CD14-positive monocyte (primary cell): ENCODE results near the gene TARM1. TPM values are rescaled to one million over a fixed set of nuclear protein-coding genes. Genes with fewer than 3 reads are reported as not detected.
"Not testable (repeated sequence)": the region's sequence is repeated elsewhere in the genome, so short reads cannot be mapped to it uniquely, and the experiment has no call there.

Experiments
- DNase-seq, 3 donors: peaks; one replicate each; pipeline ENCODE4 v3.0.0-alpha.2; 2011 to 2022
- H2AFZ ChIP-seq: 2 replicates; pipeline ENCODE4 v1.6.0; 2012; ENCODE audit warnings: mild to moderate bottlenecking, low read depth, low read length, inconsistent platforms; ENCODE audit not compliant: insufficient read depth, poor library complexity, severe bottlenecking
- H3K27ac ChIP-seq, 2 donors: 1 replicate in 1 of 2; 2 replicates in 1 of 2; pipeline ENCODE4 v1.5.1; 2012 to 2013; ENCODE audit warnings: low read length in 2 of 2, control low read depth in 1 of 2, inconsistent platforms in 1 of 2, low read depth in 1 of 2, mild to moderate bottlenecking in 1 of 2
- H3K27me3 ChIP-seq, 2 donors: one replicate each; pipeline versions ENCODE4 v1.6.0 to v1.6.1; 2011 to 2013; ENCODE audit warnings: low read length in 2 of 2; ENCODE audit not compliant: control insufficient read depth in 2 of 2, insufficient read depth in 2 of 2
- H3K36me3 ChIP-seq, 2 donors: replicated peaks in 1 of 2; 1 replicate in 1 of 2; 2 replicates in 1 of 2; pipeline versions ENCODE4 v1.5.1 to v1.6.1; 2012 to 2013; ENCODE audit warnings: low read length in 2 of 2, control low read depth in 1 of 2, inconsistent platforms in 1 of 2, mild to moderate bottlenecking in 1 of 2; ENCODE audit not compliant: insufficient read depth in 2 of 2, control insufficient read depth in 1 of 2
- H3K4me1 ChIP-seq, 2 donors: 1 replicate in 1 of 2; 2 replicates in 1 of 2; pipeline versions ENCODE4 v1.5.1 to v1.6.1; 2012 to 2013; ENCODE audit warnings: low read length in 2 of 2, control low read depth in 1 of 2, inconsistent platforms in 1 of 2, mild to moderate bottlenecking in 1 of 2, moderate library complexity in 1 of 2; ENCODE audit not compliant: insufficient read depth in 2 of 2, control insufficient read depth in 1 of 2
- H3K4me2 ChIP-seq: replicated peaks from 2 replicates; pipeline ENCODE3; 2012; ENCODE audit warnings: low read length, moderate library complexity, mild to moderate bottlenecking; ENCODE audit not compliant: poor library complexity, severe bottlenecking; ENCODE audit errors: extremely low read depth
- H3K4me3 ChIP-seq, 3 experiments: fragments of 200-600 bp in 1 of 3; sonication (generic) in 1 of 3; replicated peaks in 1 of 3; 1 replicate in 2 of 3; 2 replicates in 1 of 3; pipeline ENCODE4 v1.5.1; 2011 to 2013; ENCODE audit warnings: low read length in 3 of 3, mild to moderate bottlenecking in 3 of 3, control low read depth in 2 of 3, low read depth in 2 of 3, inconsistent platforms in 1 of 3, moderate library complexity in 1 of 3
- H3K79me2 ChIP-seq: 2 replicates; pipeline ENCODE4 v1.6.0; 2012; ENCODE audit warnings: mild to moderate bottlenecking, control low read depth, inconsistent platforms, low read length, moderate library complexity; ENCODE audit not compliant: insufficient read depth
- H3K9ac ChIP-seq: 2 replicates; pipeline ENCODE4 v1.6.0; 2017; ENCODE audit warnings: low read length, mild to moderate bottlenecking; ENCODE audit not compliant: insufficient read depth, poor library complexity, severe bottlenecking
- H3K9me3 ChIP-seq, 2 donors: replicated peaks in 1 of 2; 1 replicate in 1 of 2; 2 replicates in 1 of 2; pipeline versions ENCODE4 v1.5.1 to v1.6.1; 2012 to 2013; ENCODE audit warnings: low read length in 2 of 2, control low read depth in 1 of 2; ENCODE audit not compliant: control insufficient read depth in 1 of 2, insufficient read depth in 1 of 2
- H4K20me1 ChIP-seq: 2 replicates; pipeline ENCODE4 v1.6.0; 2012; ENCODE audit warnings: mild to moderate bottlenecking, low read length, control low read depth, moderate library complexity; ENCODE audit not compliant: insufficient read depth
- H3K27ac Mint-ChIP-seq, 7 donors: one replicate each; pipeline ENCODE4 v1.8.0; 2020; ENCODE audit warnings: mild to moderate bottlenecking in 7 of 7, mixed read lengths in 7 of 7, moderate library complexity in 6 of 7, inconsistent platforms in 2 of 7
- H3K27me3 Mint-ChIP-seq, 3 donors: one replicate each; pipeline ENCODE4 v1.8.0; 2021 to 2022; ENCODE audit warnings: low read depth in 3 of 3, mild to moderate bottlenecking in 3 of 3, mixed read lengths in 3 of 3, moderate library complexity in 3 of 3, inconsistent platforms in 1 of 3
- H3K36me3 Mint-ChIP-seq, 2 donors: one replicate each; pipeline ENCODE4 v1.8.0; 2020; ENCODE audit warnings: mixed read lengths in 2 of 2, inconsistent platforms in 1 of 2, mild to moderate bottlenecking in 1 of 2
- H3K4me1 Mint-ChIP-seq: one replicate; pipeline ENCODE4 v1.8.0; 2020; ENCODE audit warnings: mild to moderate bottlenecking, mixed read lengths
- H3K4me3 Mint-ChIP-seq, 2 donors: one replicate each; pipeline ENCODE4 v1.8.0; 2020; ENCODE audit warnings: mild to moderate bottlenecking in 2 of 2, mixed read lengths in 2 of 2, moderate library complexity in 1 of 2
- H3K9me3 Mint-ChIP-seq, 7 donors: one replicate each; pipeline ENCODE4 v1.8.0; 2020 to 2022; ENCODE audit warnings: mixed read lengths in 7 of 7, mild to moderate bottlenecking in 6 of 7, moderate library complexity in 6 of 7, inconsistent platforms in 2 of 7
- CTCF ChIP-seq: fragments of 200-600 bp; IDR thresholded peaks from one replicate; pipeline ENCODE4 v1.8.0; 2022; ENCODE audit warnings: antibody characterized with exemption, mild to moderate bottlenecking
- WGBS: methylation state at CpG from one replicate; pipeline ENCODE4 v1.1.5; 2013; ENCODE audit warnings: missing lambda C conversion rate; ENCODE audit not compliant: insufficient coverage; 5-methylcytosine and 5-hydroxymethylcytosine counted together
- intact Hi-C, 2 donors: fragments of 100-400 bp; cut with micrococcal nuclease; formaldehyde crosslinking; loops; one replicate each; pipeline versions ENCODE4 v1.15.0 to v1.15.1; 2023
- polyA plus RNA-seq, 3 donors: library from polyadenylated mRNA; depleted of rRNA in 1 of 3; unstranded in 2 of 3; stranded (reverse) in 1 of 3; fragments of 300-500 nt in 2 of 3; fragments of >200 nt in 1 of 3; fragmentation: Illumina TruSeq in 2 of 3; gene quantifications; 1 replicate in 2 of 3; 2 replicates in 1 of 3; pipeline ENCODE4 v1.2.3, GENCODE V29; 2012 to 2021

Gene TARM1
- polyA plus RNA-seq, 3 donors = 0.89 to 1.2 TPM; not detected in 1

- intact Hi-C loops = loop anchor here in 1 of 2 donors (10.0 kb wide), 1 partner anchor 55 kb away; no protein-coding TSS in a partner anchor
- no peak overlapping the region for H3K4me2 ChIP-seq
- no peaks in the 10 kb centered on the region for H4K20me1 ChIP-seq
- H3K79me2 ChIP-seq = no peaks in the 10 kb centered on the region
- no CpG with 5 or more reads among the region's 4 CpGs for WGBS
- no peak for DNase-seq
- no peak overlapping the region for H2AFZ ChIP-seq
- TF ChIP-seq CTCF = no peak
- H3K9me3 ChIP-seq = no peaks in the 10 kb centered on the region
- H3K9ac ChIP-seq = no peak overlapping the region
- no peak overlapping the region for H3K4me3 ChIP-seq
- H3K27me3 ChIP-seq = no peaks in the 10 kb centered on the region
- H3K36me3 Mint-ChIP-seq = peaks cover 26 to 45% of the 10 kb centered on the region in 2 donors
- peaks cover 5 to 48% of the 10 kb centered on the region in 2 donors for H3K36me3 ChIP-seq
- H3K27ac ChIP-seq = no peak overlapping the region
- peaks cover 7 to 17% (median 16%) of the 10 kb centered on the region in 3 donors for H3K27me3 Mint-ChIP-seq
- no peaks in the 10 kb centered on the region for H3K4me1 Mint-ChIP-seq
- H3K4me3 Mint-ChIP-seq = no peak overlapping the region
- H3K27ac Mint-ChIP-seq = no peak overlapping the region
- peaks cover 0 to 4% (median 2%) of the 10 kb centered on the region in 7 donors for H3K9me3 Mint-ChIP-seq
- H3K4me1 ChIP-seq = no peaks in the 10 kb centered on the region
Measured at GRCh38 chr19:54040003-54040402, 41.2 kb downstream of the TARM1 start.

- H3K36me3 ChIP-seq = peaks cover 2 to 15% of the 10 kb centered on the region in 2 donors
- H3K9ac ChIP-seq, H3K4me2 ChIP-seq, H2AFZ ChIP-seq, H3K4me1 ChIP-seq, H3K4me3 ChIP-seq, H3K4me3 Mint-ChIP-seq, H3K4me1 Mint-ChIP-seq, H3K79me2 ChIP-seq, DNase-seq, intact Hi-C loops, H3K9me3 Mint-ChIP-seq, H4K20me1 ChIP-seq, H3K27ac Mint-ChIP-seq, H3K27ac ChIP-seq, H3K27me3 ChIP-seq, H3K9me3 ChIP-seq: not testable (repeated sequence)
- 100% methylated on average over 3 of the region's 5 CpGs for WGBS
- peaks cover 9 to 16% of the 10 kb centered on the region in 2 donors for H3K36me3 Mint-ChIP-seq
- H3K27me3 Mint-ChIP-seq = peaks cover 7 to 18% (median 8%) of the 10 kb centered on the region in 3 donors
Measured at GRCh38 chr19:54036542-54036941, 44.6 kb downstream of the TARM1 start.
